Frontal cortex (tissue), 4 donors: ENCODE data around the gene SEL1L2. TPM values are rescaled to one million over a fixed set of nuclear protein-coding genes. Genes with fewer than 3 reads are reported as not detected.
A peak's percentile ranks its signal among the peaks of the same experiment; 100 is the strongest.
"Not testable (repeated sequence)": the region's sequence is repeated elsewhere in the genome, so short reads cannot be mapped to it uniquely, and the experiment has no call there.

Experiments
- DNase-seq, 2 donors: peaks; one replicate each; pipeline ENCODE4 v3.0.0; 2012; ENCODE audit warnings: low spot score in 2 of 2
- FAIRE-seq: peaks from 2 replicates; lab custom pipeline; 2012; peaks lifted over from hg19 to GRCh38; lab: Jason Lieb, UNC
- total RNA-seq: library from RNA; depleted of rRNA; stranded (reverse); fragments of >200 nt; gene quantifications from one replicate; pipeline ENCODE4 v1.2.3, GENCODE V29; 2014
- donor health status: control.
- donor health status: control.
- donor health status: control.

SEL1L2 gene, protein sequence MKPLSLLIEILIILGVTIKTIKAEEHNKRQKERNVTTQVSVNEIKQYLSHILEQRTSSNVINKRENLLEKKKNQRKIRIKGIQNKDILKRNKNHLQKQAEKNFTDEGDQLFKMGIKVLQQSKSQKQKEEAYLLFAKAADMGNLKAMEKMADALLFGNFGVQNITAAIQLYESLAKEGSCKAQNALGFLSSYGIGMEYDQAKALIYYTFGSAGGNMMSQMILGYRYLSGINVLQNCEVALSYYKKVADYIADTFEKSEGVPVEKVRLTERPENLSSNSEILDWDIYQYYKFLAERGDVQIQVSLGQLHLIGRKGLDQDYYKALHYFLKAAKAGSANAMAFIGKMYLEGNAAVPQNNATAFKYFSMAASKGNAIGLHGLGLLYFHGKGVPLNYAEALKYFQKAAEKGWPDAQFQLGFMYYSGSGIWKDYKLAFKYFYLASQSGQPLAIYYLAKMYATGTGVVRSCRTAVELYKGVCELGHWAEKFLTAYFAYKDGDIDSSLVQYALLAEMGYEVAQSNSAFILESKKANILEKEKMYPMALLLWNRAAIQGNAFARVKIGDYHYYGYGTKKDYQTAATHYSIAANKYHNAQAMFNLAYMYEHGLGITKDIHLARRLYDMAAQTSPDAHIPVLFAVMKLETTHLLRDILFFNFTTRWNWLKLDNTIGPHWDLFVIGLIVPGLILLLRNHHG
- 0.41 TPM for total RNA-seq

DNA sequence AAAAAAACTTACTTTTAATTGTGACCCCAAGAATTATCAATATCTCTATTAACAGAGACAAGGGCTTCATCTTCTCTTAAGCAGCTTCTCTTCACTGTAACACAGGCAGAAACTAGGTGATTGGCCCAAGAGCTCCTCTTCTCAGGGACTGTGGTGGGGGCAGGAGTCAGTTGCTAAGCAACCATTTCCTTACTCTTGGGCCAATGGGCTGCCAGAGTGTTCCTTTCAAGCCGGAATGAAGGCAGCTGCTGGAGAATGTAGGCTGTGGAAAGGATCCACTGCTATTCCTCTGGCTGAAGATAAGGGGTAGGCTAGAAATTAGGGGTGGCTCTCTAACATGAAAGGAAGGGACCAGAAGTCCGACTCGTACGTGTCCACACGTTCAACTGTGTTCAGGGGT is at the start of gene SEL1L2:
Gene SEL1L2 (minus strand): TSS at position 150 of the 400 bp plus-strand sequence. CDS start 80 bp downstream, at position 70.
- no peak for FAIRE-seq

DNA sequence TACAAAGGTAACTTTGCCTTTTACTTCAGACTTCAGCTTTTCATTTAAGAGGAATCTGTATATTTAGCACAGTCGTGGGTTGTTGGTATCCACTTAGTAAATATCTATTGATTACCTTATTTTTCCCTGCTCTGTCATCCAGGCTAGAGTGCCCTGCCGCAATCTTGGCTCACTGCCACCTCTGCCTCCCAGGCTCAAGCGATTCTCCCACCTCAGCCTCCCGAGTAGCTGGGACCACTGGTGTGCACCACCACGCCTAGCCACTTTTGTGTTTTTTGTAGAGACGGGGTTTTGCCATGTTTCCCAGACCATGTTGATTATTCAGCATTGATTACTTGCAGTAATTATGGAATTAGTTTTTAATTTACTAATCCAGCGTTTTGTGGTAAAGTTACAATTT is 46.2 kb upstream of the SEL1L2 start:
- FAIRE-seq = no peak

More for the DNA sequence above, at the start of gene SEL1L2:
- no peak for DNase-seq

DNA sequence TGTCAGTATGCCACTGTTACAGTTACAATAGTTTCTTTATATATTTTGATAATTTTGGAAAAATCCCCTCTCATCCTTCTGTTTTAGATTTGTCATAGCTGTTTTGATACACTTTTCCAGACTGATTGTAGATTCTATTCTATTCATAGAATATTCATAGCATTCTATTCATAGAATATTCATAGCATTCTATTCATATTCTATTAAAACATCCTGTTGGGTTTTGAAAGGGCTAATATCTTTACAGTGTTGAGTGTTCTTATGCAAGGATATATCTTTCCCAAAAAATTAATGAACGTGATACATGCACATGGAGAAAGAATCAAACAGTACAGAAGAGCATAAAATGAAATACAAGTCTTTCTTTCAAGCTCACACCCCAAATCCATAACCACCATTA is 42.9 kb upstream of the SEL1L2 start:
- DNase-seq (no peak), FAIRE-seq (no peak)

More for the DNA sequence above, 46.2 kb upstream of the SEL1L2 start:
- DNase-seq = no peak

DNA sequence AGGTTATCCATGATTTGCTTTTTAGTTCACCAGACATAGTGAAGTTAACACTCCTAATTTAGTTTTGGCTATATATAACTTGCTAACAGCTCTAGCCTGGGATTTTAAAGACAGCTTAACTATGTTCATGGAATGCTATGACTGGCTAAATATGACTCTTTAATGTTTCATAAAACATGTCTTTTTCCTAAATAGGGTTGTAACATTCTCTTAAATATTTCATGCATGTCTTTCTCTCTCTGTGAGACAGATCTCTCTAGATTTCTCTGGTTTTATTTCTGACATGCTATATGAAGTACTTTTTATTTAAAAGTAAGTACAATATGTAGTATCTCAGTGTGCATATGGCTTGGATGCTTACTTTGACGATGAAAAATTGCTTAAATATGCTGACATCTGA is 40.6 kb upstream of the SEL1L2 start:
- DNase-seq (no peak), FAIRE-seq (no peak)

DNA sequence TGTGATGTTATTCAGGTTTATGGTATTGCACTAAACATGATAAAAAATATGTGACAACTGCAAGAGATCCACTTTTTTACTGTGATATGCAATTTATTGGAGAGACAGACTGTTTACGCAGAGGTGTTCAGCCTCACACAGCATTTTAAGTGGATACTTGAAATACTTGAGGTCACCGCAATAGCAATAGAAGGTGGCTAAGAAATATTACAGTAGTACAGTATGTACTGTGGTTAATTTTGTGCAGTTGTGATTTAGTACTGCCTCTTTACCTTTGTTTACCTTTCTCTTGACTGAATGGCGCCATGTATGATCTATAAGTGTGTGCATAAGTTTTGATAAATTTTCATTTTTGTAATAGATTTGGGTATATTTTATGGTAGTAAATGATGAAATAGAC is 22.3 kb upstream of the SEL1L2 start:
- DNase-seq (no peak), FAIRE-seq (no peak)

DNA sequence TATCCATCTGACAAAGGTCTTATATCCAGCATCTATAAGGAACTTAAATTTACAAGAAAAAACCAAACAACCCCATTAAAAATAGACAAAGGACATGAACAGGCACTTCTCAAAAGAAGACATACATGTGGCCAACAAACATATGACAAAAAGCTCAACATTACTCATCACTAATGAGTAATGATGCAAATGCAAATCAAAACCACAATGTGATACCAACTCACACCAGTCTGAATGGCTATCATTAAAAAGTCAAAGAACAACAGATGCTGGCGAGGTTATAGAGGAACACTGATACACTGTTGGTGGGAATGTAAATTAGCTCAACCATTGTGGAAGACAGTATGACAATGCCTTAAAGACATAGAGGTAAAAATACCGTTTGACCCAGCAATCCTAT is 18.8 kb upstream of the SEL1L2 start:
- DNase-seq (no peak), FAIRE-seq (no peak)

DNA sequence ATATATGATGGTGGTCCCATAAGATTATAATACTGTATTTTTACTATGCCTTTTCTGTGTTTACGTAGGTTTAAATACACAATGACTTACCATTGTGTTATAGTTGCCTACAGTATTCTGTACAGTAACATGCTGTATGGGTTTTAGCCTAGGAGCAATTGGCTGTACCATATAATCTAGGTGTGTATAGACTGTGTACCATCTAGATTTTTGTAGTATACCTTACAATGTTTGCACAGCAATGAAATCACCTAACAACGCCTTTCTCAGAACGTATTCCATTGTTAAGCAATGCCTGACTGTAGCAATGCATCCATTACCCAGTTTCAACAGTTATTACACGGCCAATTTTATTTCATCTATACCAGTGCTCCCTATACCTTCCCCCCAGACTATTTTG is 15.6 kb upstream of the SEL1L2 start:
- FAIRE-seq (no peak), DNase-seq (no peak)

DNA sequence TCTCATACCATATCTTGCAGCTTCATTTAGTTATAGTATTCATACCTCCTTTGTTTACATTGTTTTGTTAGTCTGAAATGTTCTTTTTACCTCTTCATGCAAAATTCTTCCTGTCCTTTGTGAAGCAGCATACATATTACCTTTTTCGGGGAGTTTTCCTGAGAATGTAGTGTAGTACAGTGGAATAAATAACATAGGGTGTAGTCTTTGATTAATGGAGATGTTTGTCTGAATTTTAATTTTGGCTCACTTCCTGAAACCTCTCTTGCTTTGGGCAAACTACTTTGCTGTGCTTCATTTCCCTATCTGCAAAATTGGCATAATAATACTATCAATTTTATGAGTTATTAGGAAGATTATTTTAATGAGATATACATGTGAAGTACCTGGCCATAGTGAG is 10.5 kb upstream of the SEL1L2 start:
- FAIRE-seq = no peak
- DNase-seq = no peak

DNA sequence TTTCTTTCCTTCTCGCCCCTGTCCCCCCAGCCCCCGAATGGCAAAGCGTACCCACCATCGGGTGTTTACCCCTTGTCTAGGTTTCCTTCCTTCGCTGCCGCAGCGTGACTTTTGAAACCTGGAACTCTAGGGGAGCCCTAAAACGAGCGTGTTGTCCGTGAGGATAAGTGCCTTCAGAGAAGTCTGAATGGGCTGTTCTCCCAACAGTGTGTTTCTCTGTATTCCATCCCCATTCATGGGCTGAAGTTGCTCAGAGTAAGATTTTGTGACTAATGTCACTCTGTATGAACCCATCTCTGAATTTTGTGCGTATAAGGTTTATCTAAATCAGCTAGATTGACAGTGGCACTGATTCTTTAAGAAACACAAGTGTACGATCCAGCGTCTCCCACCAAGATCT is 5.9 kb upstream of the SEL1L2 start:
- FAIRE-seq (no peak), DNase-seq (peak in 1 of 2 donors; percentile 19)

DNA sequence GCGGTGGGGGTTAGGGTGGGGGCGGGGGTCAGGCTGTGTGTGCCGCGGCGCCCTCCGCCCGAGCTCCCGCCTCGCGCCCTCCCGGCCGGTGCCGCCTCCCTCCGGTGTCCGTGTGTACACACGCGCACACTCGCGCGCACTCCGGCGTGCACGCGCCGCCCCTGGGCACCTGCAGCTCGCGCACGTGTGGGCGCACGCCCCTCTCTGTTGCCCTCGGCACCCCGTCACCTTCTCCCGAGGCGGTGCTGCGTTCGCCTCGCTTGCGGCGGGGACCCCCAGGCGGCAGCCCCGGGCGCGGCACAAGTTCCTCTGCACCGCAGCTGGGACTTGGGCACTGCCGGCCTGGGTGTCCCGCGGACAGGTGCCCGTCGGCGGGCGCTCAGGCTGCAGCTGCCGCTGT is 5.4 kb upstream of the SEL1L2 start:
- FAIRE-seq (no peak), DNase-seq (peak; percentile 38 to 54)

DNA sequence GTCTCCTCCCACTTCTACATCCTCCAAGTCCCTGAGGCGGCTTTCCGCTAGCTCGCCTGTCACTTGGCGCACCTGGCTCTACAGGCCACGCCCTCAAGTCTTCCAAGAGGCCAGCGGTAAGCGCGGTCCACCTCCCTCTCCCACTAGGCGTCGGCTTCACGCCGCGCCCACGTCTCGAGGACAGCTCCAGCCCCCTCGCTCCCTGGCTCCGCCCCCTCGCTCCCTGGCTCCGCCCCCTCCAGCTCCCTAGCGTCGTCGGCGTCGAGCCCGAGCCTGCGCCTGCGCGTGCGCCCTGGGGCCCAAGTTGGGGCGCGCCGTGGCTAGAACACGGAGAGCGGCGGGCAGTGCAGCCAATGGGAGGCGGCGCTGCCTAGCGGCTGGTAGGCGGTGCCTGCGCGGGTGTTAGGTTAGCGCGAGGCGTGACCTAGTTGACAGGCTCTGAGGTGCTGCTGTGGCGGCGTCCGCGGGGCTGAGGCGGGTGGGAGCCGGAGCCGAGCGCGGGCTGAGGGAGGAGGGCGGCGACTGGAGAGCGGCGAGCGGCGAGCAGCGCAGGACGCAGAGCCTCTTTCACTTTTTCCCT is 4.8 kb upstream of the SEL1L2 start, which contains the start of gene MACROD2:
Gene MACROD2 (plus strand): TSS at position 431 of the 580 bp plus-strand sequence.
- DNase-seq (peak; percentile 89 to 90), FAIRE-seq (no peak)

DNA sequence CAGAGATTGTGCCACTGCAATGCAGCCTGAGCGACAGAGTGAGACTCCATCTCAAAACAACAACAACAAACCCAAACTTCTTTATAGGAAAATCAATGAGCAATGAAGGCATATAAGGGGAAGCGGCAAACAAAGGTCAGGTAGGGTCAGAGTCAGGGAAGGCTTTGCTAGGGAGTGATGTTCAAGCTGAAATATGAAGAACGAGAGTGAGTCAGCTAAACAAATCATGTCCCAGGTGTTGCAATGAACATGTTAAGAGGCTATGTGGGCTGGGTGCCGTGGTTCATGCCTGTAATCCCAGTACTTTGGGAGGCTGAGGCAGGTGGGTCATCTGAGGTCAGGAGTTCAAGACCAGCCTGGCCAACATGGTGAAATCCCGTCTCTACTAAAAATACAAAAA is 1.5 kb upstream of the SEL1L2 start:
- not testable (repeated sequence) for DNase-seq, FAIRE-seq

DNA sequence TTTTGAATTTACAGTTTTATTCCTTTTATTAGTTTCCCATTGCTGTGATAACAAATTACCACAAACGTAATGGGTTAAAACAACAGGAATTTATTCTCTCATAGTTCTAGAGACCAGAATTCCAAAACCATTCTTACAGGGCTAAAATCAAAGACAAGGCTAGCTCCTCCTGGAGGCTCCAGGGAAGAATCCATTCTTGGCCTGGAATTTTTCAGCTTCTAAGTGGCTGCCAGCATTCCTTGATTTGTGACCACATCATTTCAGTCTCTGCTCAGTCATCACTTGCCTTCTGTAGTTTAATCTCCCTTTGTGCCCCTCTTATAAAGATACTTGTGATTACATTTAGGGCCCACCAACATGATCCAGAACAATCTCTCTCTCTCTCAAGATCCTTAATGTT is 897 bp upstream of the SEL1L2 start:
- DNase-seq = no peak
- FAIRE-seq = no peak

DNA sequence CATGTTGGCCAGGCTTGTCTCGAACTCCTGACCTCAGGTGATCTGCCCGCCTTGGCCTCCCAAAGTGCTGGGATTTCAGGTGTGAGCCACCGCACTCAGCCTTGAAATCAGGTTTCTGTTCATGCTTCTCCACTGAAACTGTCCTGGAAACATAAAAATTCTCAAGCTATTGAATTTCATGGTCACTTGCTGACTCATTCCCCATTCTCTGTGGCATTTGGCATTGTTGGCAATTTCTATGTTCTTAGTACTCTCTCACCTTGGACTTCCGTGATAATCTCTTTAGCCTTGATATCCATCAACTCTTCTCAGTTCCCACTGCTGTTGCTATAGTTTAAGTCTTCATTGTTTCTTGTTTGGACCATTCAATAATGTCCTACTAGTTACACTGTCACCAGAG is 6.2 kb downstream of the SEL1L2 start:
- FAIRE-seq (no peak), DNase-seq (no peak)

DNA sequence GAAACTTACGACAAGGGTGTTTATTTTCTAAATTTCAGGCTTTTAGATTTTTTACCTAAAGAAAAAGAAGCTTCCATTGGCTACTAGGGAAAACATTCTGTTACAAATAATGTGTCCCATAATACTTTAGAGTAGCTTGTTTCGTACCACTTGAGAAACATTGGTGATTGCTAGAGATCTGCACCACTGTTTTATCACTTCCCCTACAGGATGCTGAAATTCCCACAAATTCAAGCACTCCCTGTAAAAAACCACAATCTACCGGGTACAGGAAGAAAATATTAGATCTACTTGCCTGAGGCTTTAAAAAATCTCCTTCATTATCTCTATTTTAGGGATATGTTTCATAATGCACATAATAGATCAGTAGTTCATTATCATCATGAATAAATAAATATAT is 29.9 kb downstream of the SEL1L2 start:
- DNase-seq (no peak), FAIRE-seq (no peak)

DNA sequence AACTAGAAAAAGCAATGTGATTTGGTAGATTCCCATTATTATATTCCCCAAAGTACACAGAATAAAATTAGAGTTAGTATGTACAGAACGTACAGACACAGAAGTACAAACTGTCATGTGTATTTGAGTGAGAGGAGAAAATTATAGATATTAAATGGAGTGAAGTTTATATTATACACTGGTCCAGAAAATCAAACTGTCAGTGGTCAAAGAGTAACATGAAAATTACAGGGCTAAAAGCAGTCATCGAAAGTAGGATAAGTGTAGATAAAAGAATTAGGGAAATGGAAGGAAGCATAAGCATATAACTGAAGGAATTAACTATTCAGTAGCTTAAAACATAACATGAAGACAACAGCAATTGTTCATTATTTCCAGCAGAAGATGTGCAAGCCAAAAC is 30.3 kb downstream of the SEL1L2 start:
- FAIRE-seq (no peak), DNase-seq (no peak)

DNA sequence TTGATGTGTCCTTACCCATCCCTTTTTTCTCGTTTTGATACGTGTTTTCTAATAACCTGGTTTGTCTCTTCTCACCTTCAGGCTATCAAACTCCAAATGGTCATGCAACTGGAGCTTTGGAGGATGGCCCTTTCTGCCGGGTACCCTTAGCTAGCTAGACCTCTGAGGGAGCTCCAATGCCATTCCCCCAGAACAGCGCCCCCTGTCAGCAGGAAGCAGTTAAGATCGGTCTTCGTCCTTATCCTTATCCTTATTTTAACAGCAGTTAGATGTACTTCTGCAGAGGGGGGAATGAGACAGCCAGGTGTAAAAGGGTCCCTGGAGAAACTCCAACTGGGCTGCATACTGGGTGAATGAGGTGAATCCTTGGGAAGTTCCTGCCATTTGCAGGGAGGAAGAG is 37.2 kb downstream of the SEL1L2 start:
- no peak for FAIRE-seq
- no peak for DNase-seq

DNA sequence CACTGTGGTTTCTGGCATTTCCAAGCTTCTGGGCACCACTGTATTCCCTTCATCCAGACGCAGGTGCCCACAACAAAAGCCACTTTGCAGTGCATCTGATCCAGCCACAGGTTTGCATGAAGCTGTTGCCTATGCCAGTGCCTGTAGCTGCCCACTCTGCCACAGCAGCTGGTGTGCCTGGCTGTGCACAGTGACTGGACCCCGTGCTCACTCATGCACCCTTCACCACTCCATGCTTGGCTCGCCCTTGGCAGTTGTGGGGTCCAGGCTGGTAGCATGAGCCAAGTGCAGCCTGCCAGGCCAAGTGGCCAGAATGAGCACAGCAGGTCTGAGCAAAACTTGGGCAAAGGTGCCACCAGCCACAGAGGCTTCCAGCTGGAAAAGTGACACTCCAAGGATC is 42.7 kb downstream of the SEL1L2 start:
- DNase-seq (no peak), FAIRE-seq (no peak)

DNA sequence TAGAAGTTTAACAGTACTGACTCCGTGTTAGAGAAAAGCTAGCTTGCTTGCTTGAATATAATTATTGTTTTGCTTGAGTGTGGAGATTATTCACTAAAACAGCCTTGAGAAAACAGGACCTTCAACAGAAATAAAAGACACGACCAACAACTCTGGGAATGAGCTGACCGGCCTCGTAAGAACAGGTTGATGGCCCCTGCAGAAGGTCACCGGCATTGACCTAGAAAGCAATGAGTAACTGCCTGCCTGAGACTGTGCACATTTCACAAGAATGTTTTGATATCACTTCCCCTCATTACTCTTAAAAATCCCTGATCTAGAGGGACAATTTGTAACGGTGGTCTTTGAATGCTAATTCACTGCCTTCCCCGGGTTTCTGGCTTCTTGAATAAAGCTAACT is 49.4 kb downstream of the SEL1L2 start:
- no peak for FAIRE-seq
- no peak for DNase-seq

DNA sequence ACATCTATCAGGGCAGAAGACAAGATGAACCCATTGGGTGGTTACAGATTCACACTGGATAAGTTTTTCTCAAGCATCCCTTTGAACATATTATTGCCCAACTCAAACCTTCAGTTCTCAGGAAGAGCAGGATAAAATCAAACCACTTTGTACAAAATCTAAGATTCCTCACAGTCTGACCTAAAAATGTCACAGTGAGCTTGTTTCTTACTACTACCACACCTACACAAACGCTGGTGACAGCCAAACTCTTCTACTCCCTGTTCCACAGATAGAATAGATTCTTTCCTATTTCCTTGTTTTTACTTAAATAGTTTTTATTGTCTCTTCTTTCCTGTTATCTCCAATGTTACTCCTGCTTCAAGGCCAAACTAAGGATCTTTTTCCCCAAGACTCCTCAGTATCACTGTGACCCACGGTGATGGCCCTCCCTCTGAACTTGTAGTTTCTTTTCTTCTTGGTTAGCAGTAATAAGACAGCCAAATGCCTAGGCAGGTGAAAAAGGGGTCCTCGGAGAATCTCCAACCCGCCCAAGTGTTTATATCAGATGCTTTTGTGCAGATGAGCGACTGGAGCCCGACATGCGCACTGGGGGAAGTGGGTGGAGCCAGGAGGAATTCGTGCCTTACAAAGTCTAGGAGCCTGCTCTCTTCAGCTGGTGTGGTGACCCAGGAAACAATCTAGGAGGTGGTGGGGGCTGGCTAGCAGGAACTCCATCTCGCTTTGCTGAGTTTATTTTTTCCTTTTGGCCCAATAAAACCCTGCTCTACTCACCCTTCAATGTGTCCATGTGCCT is 53.4 kb downstream of the SEL1L2 start:
- DNase-seq (no peak), FAIRE-seq (no peak)
